Endothelial cell (in vitro differentiated cells): ENCODE results near the gene KCNMA1. TPM values are rescaled to one million over a fixed set of nuclear protein-coding genes. Genes with fewer than 3 reads are reported as not detected.

Source experiments
- DNase-seq: peaks from one replicate; pipeline ENCODE4 v3.0.0; 2021; ENCODE audit warnings: low spot score
- H3K27ac Mint-ChIP-seq: one replicate; pipeline ENCODE4 v1.8.0; 2021; ENCODE audit warnings: mixed read lengths, inconsistent platforms; ENCODE audit not compliant: unreplicated experiment
- H3K27me3 Mint-ChIP-seq: one replicate; pipeline ENCODE4 v1.8.0; 2021; ENCODE audit warnings: mild to moderate bottlenecking, moderate library complexity, mixed read lengths, inconsistent platforms; ENCODE audit not compliant: unreplicated experiment
- H3K36me3 Mint-ChIP-seq: one replicate; pipeline ENCODE4 v1.8.0; 2021; ENCODE audit warnings: mild to moderate bottlenecking, low read depth, mixed read lengths, inconsistent platforms; ENCODE audit not compliant: unreplicated experiment
- H3K4me1 Mint-ChIP-seq: one replicate; pipeline ENCODE4 v1.8.0; 2021; ENCODE audit warnings: mild to moderate bottlenecking, mixed read lengths, inconsistent platforms; ENCODE audit not compliant: unreplicated experiment
- H3K4me3 Mint-ChIP-seq: one replicate; pipeline ENCODE4 v1.8.0; 2021; ENCODE audit warnings: mild to moderate bottlenecking, mixed read lengths, inconsistent platforms; ENCODE audit not compliant: unreplicated experiment
- H3K9me3 Mint-ChIP-seq: one replicate; pipeline ENCODE4 v1.8.0; 2021; ENCODE audit warnings: mixed read lengths, inconsistent platforms; ENCODE audit not compliant: unreplicated experiment
- total RNA-seq: library from RNA; stranded (reverse); fragmentation: NEBNext Ultra II Directional; extraction: Animal tissue kit (Norgen Biotek cat#: 25700); gene quantifications from one replicate; pipeline ENCODE4 v1.2.1, GENCODE V29; 2021; ENCODE audit not compliant: unreplicated experiment
- TF ChIP-seq, protein P1 (sequence below): fragments of 200-600 bp; sonication (generic); IDR thresholded peaks from one replicate; pipeline ENCODE4 v1.5.0; 2021; ENCODE audit warnings: antibody characterized with exemption; ENCODE audit not compliant: unreplicated experiment

KCNMA1 gene
- total RNA-seq, 1 donor from 2014 or later = 5.1 TPM

DNA sequence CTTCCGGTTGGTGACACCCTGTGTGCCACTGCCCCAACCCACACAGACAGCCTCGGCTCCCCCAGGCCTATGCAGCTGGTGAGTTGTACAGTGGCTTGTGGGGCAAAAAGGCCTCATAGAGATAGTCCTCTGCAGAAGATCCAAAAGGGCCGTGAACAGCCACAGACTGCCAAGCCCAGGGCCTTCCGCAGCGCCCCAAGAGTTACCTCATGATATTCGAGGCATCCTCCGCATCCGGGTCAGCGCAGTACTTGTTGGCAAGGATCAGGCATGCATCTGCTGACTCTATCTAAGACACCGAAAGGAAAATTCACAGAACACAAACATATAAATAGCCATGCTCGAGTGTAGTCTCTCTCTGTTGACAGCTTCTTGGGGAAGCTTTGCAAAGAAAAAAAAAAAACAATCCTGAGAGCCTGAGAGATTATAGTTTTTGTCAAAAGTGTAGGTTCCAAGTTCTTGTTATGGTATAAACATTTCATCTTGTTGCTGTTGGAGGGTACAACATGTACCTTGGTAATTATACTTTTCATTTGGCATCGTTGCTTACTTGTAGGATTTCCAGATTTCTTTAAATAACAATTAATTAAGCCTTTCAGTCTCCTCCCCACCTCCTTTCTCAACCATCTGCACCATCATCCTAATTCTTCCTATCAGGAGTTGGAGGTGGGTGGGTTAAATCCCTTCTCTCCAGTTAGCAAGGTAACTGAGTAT is 553.0 kb downstream of the KCNMA1 start:
- Mint-ChIP-seq H3K36me3 (no peaks in the 10 kb centered on the region), H3K9me3 (no peaks in the 10 kb centered on the region), H3K4me3 (no peak overlapping the region), H3K4me1 (peaks cover 18% of the 10 kb centered on the region), H3K27ac (no peak overlapping the region), H3K27me3 (peaks cover 5% of the 10 kb centered on the region)
- TF ChIP-seq, protein P1, sequence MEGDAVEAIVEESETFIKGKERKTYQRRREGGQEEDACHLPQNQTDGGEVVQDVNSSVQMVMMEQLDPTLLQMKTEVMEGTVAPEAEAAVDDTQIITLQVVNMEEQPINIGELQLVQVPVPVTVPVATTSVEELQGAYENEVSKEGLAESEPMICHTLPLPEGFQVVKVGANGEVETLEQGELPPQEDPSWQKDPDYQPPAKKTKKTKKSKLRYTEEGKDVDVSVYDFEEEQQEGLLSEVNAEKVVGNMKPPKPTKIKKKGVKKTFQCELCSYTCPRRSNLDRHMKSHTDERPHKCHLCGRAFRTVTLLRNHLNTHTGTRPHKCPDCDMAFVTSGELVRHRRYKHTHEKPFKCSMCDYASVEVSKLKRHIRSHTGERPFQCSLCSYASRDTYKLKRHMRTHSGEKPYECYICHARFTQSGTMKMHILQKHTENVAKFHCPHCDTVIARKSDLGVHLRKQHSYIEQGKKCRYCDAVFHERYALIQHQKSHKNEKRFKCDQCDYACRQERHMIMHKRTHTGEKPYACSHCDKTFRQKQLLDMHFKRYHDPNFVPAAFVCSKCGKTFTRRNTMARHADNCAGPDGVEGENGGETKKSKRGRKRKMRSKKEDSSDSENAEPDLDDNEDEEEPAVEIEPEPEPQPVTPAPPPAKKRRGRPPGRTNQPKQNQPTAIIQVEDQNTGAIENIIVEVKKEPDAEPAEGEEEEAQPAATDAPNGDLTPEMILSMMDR = no peak
- no peak for DNase-seq

GRCh38 chr10:77082601-77083252 is 554.9 kb downstream of the KCNMA1 start:
- Mint-ChIP-seq H3K27ac (no peak overlapping the region), H3K4me1 (peaks cover 18% of the 10 kb centered on the region), H3K27me3 (peaks cover 5% of the 10 kb centered on the region), H3K36me3 (no peaks in the 10 kb centered on the region), H3K9me3 (no peaks in the 10 kb centered on the region), H3K4me3 (no peak overlapping the region)
- TF ChIP-seq, protein P1 = peak; percentile 65
- DNase-seq = peak; percentile 31

- Mint-ChIP-seq H3K27ac (no peak overlapping the region), H3K4me1 (peaks cover 29% of the 10 kb centered on the region), H3K36me3 (no peaks in the 10 kb centered on the region), H3K9me3 (no peaks in the 10 kb centered on the region), H3K4me3 (no peak overlapping the region), H3K27me3 (peaks cover 4% of the 10 kb centered on the region)
- TF ChIP-seq, protein P1 = no peak
- no peak for DNase-seq
Measured at GRCh38 chr10:77081481-77081891, 556.1 kb downstream of the KCNMA1 start.

- Mint-ChIP-seq H3K27ac (no peak overlapping the region), H3K4me1 (peaks cover 30% of the 10 kb centered on the region), H3K9me3 (no peaks in the 10 kb centered on the region)
Measured at GRCh38 chr10:77080361-77081027, 557.1 kb downstream of the KCNMA1 start.

More at GRCh38 chr10:77080361-77081027, 557.1 kb downstream of the KCNMA1 start:
- DNase-seq = no peak
- Mint-ChIP-seq H3K27me3 (peaks cover 4% of the 10 kb centered on the region), H3K4me3 (no peak overlapping the region), H3K36me3 (no peaks in the 10 kb centered on the region)
- TF ChIP-seq, protein P1 = no peak
